Cardiac fibroblast (primary cell): Measurements from ENCODE around the gene LRRC59.

ENCODE experiments used
- DNase-seq, 2 donors: peaks; one replicate each; pipeline versions ENCODE4 v3.0.0 to v3.0.0-alpha.2; 2010; ENCODE audit warnings: low read depth in 2 of 2
- H3K4me3 ChIP-seq, 2 donors: replicated peaks in 1 of 2; 1 replicate in 1 of 2; 2 replicates in 1 of 2; pipeline ENCODE4 v1.5.1; 2011; ENCODE audit warnings: low read depth in 2 of 2, low read length in 2 of 2, mild to moderate bottlenecking in 2 of 2, moderate library complexity in 1 of 2
- CTCF ChIP-seq: IDR thresholded peaks from one replicate; pipeline ENCODE4 v1.5.1; 2011; ENCODE audit warnings: low read depth, mild to moderate bottlenecking, low read length, inconsistent platforms

The LRRC59 gene

GRCh38 chr17:50362661-50363060, 34.7 kb downstream of the LRRC59 start:
- no peak for DNase-seq
- TF ChIP-seq CTCF = no peak
- no peak overlapping the region for H3K4me3 ChIP-seq

GRCh38 chr17:50361561-50362480, 35.5 kb downstream of the LRRC59 start:
- peak; percentile 81 for TF ChIP-seq CTCF
- DNase-seq = peak; percentile 79 to 87
- no peak overlapping the region for H3K4me3 ChIP-seq

GRCh38 chr17:50360486-50361115, 36.7 kb downstream of the LRRC59 start:
- DNase-seq = no peak
- H3K4me3 ChIP-seq = no peak overlapping the region
- TF ChIP-seq CTCF = no peak

GRCh38 chr17:50359998-50360461, 37.3 kb downstream of the LRRC59 start:
- H3K4me3 ChIP-seq = no peak overlapping the region
- TF ChIP-seq CTCF = no peak
- DNase-seq = no peak

GRCh38 chr17:50359005-50359699, 38.2 kb downstream of the LRRC59 start:
- no peak for DNase-seq
- TF ChIP-seq CTCF = no peak
- no peak overlapping the region for H3K4me3 ChIP-seq

- DNase-seq = no peak
- no peak overlapping the region for H3K4me3 ChIP-seq
- TF ChIP-seq CTCF = no peak
Measured at GRCh38 chr17:50358177-50358576, 39.1 kb downstream of the LRRC59 start.
